GM18868 (cell line): ENCODE results near the gene PITRM1.

Source experiments
- ATAC-seq: cut with Tn5 transposase; IDR thresholded peaks from one replicate; pipeline ENCODE4 v1.9.1; 2021; ENCODE audit warnings: mild to moderate bottlenecking, moderate library complexity; ENCODE audit not compliant: unreplicated experiment

Gene PITRM1

DNA sequence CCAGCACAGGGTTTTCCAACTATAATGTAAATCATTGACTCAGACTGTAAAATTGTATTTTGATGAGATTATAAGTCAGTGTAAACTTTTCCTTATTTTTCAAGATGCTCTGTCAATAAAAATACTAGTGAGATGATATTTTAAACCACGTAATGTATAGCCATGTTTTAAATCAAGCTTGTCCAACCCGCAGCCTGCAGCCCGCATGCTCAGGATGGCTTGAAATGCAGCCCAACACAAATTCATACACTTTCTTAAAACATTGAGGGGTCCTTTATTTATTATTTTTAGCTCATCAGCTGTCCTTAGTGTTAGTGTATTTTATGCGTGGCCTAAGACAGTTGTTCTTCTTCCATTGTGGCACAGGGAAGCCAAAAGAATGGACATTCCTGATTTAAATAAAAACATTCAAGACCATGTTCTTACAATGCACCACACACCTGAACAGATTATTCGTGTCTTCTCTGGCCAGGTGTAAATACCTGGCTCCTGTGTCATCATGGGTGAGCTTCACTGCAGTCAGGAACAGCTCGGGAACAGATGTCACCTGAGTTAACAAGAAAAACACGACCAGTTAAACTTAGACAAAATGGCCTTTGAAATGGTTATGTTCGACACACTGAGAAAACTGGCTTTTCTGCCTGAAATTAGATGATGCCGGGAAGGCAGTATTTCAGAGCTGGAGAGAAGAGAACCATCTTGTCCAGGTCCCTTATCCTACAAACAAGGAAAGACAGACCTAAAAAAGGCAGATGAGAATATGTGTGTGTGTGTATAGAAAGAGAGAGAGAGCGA, 5.9 kb downstream of the PITRM1 start:
- ATAC-seq, result no peak

DNA sequence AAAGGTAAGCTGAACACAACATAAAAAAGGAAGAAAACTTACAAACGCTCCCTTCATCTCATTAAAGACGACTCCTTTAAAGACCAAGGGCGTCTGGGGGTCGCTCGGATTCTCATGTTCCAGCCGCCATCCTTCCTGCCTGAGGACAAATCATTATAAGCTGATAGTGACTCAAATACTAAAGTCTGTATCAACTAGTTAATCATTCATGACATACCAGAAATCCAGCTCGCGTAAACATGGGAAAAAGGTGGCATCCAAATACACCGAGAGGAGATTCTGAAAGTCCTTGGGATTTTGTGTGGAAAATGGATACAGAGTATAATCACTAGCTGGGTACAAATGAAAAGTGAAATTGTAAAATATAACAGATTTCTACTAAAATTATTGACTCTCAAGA, 7.4 kb downstream of the PITRM1 start:
- ATAC-seq, result no peak

GRCh38 chr10:3163879-3164278, 8.7 kb downstream of the PITRM1 start:
- ATAC-seq, result no peak

GRCh38 chr10:3162533-3162932, 10.0 kb downstream of the PITRM1 start:
- ATAC-seq, result no peak

- no peak for ATAC-seq
These were observed 13.4 kb downstream of the PITRM1 start for GRCh38 chr10:3159152-3159551.

DNA sequence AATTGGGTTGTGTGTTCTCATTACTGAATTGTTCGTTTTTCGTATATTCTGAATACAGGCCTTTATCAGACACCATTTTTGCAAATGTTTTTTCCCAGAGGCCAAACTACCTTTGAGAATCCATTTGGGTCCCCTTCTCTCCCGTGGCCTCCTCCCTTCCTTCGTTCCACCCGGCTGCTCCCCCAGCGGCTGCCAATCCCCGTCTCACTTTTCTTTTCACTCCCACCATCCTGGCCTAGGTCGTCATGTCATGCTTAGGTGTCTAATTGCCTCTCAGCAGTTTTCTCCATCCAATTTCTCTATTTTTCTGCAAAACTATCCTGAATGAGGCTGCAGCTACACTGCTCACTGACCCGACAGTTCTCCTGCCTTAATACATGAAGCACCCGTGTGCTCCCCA, 17.9 kb downstream of the PITRM1 start:
- no peak for ATAC-seq

DNA sequence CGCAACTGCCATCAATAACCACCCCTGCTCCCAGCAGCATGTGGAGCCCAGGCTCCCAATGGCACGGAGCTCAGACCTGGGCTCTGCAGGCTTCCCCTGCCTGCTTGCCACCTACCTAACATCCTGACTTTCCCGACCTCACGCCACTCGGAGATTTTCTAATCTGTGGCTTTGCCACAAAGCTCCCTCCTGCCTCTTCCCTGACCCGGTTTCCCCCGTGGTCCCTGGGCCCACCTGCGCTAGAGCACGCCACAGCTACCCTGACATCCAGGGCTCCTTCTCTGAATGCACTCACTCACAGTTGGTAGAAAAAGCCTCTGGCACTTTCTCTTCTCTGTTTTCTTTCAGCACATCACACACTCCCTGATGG, 20.0 kb downstream of the PITRM1 start:
- no peak for ATAC-seq

- no peak for ATAC-seq
These were observed 20.6 kb downstream of the PITRM1 start for GRCh38 chr10:3151889-3152565.

GRCh38 chr10:3150961-3151360, 21.6 kb downstream of the PITRM1 start:
- ATAC-seq, result no peak

DNA sequence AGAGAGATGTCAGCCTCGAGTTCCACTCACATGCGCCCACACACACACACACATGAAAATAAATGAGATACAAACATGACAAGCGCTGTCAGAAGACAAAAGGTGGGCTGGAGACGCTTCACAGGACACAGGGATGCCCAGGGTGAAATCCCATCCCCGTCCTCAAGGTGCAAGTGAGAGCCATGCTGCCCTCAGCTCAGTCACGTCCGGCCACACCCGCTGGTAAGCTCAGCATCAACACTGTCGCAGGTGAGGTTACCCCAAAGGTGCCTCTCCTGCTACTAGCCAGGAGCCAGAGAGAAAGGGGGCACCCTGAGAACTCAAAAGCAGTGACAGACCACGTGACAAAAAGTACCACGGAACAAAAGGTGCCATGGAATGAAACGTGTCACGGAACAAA, 22.2 kb downstream of the PITRM1 start:
- ATAC-seq, result no peak

DNA sequence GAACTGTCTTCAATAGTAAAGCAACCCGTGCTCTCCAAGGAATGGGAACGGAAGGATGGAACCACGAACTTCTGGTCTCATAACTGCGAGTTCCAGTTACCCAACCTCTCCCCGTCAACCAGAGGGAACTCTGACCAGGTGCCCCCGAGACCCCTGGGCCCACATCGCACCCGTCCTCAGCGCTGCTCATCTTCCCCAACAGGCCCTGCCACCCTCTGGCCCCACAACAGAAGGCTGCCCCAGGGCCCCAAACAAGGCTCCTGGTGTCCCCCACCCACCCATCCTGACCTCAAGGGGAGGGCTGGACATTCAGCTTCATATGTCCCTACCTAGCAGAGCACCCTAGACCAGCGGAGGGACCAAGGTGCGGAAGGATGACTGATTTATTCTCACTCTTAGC, 22.7 kb downstream of the PITRM1 start:
- ATAC-seq, result no peak

GRCh38 chr10:3148994-3149393, 23.6 kb downstream of the PITRM1 start:
- ATAC-seq, result no peak

DNA sequence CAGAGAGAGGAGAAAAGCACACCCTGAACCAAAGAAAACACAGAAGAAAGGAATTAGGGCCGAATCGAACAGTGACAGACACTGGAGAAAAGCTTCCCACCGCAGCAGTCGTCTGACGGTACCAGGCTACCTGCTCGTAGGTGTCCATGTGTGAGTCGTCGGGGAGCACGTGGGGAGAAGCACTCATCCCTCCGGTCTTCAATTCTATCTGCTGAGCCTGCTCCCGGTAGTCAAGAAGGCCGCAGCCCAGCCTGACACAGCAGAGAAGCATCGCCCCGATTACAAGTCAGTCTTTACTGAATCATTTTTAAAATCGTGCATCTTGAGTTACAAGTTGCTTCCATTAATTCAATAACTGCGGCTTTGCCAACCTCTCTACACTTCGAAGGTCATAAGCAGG, 24.5 kb downstream of the PITRM1 start:
- ATAC-seq, result no peak

GRCh38 chr10:3147117-3147820, 25.3 kb downstream of the PITRM1 start:
- no peak for ATAC-seq

GRCh38 chr10:3146289-3146688, 26.3 kb downstream of the PITRM1 start:
- ATAC-seq, result no peak

DNA sequence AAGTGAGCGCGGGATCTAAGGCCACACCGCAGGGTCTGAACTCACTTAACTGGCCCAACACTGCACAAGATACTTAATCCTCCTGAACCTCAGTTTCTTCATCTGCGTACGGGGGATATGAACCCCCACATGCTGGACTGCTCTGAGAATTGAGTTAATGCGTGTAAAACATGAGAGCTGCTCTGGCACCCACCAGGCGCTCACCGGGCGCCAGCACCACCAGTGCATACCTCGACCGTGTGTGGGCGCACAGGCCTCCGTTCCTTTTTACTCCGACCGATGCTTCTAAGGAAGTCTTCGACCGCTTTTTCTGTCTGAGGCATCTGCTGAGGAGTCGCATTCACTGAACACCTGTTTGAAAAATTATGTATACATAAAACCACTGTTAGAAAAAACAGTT, 27.2 kb downstream of the PITRM1 start:
- no peak for ATAC-seq

- ATAC-seq, result no peak
These were observed 28.7 kb downstream of the PITRM1 start for GRCh38 chr10:3143791-3144434.

DNA sequence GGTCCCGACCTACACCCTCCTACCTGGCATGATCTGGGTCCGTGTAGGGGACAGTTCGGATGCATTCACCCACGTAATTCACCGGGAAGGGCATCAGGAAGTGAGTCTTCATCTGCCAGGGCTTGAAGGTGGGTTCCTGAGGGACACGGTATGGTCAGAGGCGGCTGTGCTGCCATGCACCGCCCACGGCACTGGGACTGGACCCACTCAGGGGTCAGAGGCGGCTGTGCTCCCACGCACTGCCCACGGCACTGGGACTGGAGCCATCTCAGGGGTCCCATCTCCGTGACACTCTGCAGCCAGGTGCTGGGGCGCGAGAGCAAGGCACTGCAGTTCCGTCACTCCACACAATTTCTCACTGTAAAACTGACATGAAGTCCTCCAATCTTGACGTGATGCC, 29.2 kb downstream of the PITRM1 start:
- ATAC-seq, result no peak

DNA sequence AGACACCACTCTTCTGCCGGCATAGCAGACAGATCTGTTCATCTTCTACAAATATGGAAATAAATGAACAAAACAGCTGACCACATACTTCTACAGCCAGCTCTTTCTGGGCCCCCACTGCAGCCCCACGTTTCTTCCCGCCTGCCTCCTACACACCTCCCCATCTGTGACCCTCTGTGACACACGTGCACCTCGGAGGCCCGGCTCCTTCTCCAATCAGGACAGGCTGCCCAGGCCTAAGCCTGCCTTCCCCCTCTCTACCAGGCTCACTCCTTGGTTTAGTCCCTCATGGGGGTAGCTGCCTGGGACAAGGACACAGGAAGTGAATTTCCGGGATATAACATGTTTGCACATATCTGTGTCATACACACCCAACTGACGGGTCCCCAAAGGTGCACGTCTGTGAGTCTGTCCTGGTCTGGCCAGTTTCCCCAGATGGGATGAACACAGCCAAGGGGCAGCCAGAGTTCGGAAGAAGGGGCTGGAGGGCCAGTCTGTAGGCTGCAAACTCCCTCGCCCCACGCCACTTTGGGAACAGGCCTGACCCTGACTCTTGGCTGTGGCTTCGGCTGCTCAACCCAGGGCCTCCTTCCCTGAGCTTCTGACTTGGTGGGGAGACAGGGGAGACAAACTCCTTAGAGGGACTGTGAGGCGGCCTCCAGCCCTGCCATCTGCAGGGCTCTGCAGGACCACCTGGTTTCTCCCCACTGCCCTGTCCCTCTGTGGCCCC, 30.3 kb downstream of the PITRM1 start:
- ATAC-seq, result no peak

GRCh38 chr10:3141351-3142005, 31.1 kb downstream of the PITRM1 start:
- ATAC-seq, result no peak
